A549 treated with DMSO at 1 μM for 4 hours (cell line): ENCODE measurements around the gene NME2. TPM values are rescaled to one million over a fixed set of nuclear protein-coding genes. Genes with fewer than 3 reads are reported as not detected.

Source experiments
- total RNA-seq: library from RNA; stranded (reverse); fragments of 200-300 nt; extraction: Qiagen RNA extraction; gene quantifications from 5 replicates; pipeline ENCODE4 v1.2.3, GENCODE V29; 2022; ENCODE audit warnings: low read depth

NME2 gene
- total RNA-seq: 1,649 to 1,863 TPM (median 1,763 TPM) in 5 replicates

DNA sequence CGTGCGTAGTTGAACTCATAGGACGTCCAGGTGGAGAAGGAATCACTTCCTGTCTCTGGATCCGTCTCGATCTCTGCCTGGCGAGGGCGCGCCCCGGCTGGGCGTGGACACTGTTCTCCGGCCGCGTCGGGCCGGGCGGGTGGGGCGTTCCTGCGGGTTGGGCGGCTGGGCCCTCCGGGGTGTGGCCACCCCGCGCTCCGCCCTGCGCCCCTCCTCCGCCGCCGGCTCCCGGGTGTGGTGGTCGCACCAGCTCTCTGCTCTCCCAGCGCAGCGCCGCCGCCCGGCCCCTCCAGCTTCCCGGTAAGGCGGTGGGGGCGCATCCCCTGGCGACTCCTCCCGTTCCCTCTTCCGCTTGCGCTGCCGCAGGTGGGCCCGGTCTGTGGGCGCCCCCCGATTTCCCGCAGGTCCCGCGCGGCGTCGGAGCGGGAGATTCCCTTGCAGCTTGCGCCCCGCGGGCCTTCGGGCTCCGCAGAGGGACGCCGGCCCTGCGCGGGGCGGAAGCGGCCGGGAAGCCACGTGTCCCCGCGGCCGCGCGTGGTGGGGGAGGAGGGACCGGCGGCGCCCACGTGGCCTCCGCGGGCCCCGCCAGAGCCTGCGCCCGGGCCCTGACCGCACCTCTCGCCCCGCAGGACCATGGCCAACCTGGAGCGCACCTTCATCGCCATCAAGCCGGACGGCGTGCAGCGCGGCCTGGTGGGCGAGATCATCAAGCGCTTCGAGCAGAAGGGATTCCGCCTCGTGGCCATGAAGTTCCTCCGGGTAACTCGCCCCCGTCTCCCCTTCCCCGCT lies at the start of gene NME2:
TSS of gene NME2 (plus strand) at position 214 of the 789 bp plus-strand sequence. CDS start at position 634, 420 bp downstream.

GRCh38 chr17:51120739-51121619 lies 45.2 kb upstream of the NME2 start, which contains the start of gene SPAG9:
Gene SPAG9, minus strand, starts transcription at chr17:51120868. Its CDS starts 212 bp downstream, at chr17:51120656.

DNA sequence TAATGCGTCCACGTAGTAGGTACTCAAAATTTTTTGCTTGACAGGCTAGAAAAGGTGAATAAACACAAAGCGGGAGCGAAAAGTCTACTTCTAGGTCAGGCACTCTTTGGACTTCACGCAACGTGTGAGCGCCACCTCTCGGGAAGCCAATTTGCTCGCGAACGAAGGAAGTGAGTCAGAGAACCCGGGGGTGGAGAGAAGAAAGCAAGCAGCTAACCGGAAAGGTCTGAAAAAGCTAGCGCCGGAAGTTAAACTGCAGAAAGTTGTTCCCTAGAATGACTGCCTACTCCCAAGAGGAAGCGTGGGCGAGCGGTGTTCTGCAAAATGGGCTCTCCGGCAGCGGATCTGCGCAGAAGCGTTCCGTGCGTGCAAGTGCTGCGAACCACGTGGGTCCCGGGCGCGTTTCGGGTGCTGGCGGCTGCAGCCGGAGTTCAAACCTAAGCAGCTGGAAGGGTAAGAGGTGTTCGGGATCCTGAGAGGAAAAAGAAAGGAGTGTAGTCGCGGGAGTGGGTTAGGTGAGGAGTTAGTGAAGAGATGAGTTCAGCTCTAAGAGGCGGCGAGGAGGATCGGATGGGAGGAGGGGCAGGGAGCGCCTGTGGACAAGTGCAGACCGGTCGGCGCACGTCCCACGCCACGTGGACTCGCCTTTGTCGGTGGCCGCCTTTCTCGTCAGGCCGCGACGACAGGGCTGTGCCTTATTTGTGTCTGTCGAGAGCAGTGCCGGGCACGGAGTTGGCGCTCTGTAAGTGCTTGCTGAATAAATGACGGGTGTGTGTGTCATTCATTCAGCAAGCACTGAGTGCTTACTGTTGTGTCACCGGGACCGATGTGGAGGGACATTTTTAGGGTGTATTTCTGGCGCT lies 12.8 kb upstream of the NME2 start, which contains the start of gene NME1:
TSS of gene NME1 (plus strand) at position 350 of the 863 bp plus-strand sequence. CDS start 2,096 bp downstream, outside the sequence.

Other genes with a start within 250 kb of the NME2 start
- 87.5 to 101 TPM (median 91.6 TPM) in 5 replicates for gene SPAG9, start 45.5 kb upstream of the NME2 start, total RNA-seq
- 636 to 767 TPM (median 693 TPM) in 5 replicates for gene NME1, start 12.9 kb upstream of the NME2 start, total RNA-seq
- gene MBTD1, start 93.6 kb downstream of the NME2 start, total RNA-seq: 5.0 to 7.8 TPM (median 6.8 TPM) in 5 replicates
- gene UTP18, start 94.1 kb downstream of the NME2 start, total RNA-seq: 69.3 to 84.5 TPM (median 77.8 TPM) in 5 replicates